Smooth muscle cell (in vitro differentiated cells): Measurements from ENCODE around the gene CUTC. TPM values are rescaled to one million over a fixed set of nuclear protein-coding genes. Genes with fewer than 3 reads are reported as not detected.

Experiments used
- DNase-seq: peaks from one replicate; lab custom pipeline; 2025; ENCODE audit not compliant: unreplicated experiment; lab: John Stamatoyannopoulos, UW
- H2AFZ ChIP-seq: fragments of 200-600 bp; sonication (generic); 2 replicates; pipeline ENCODE4 v1.6.0; 2016; ENCODE audit warnings: antibody characterized with exemption, low read depth, mild to moderate bottlenecking
- H3F3A ChIP-seq: fragments of 200-600 bp; sonication (generic); 2 replicates; pipeline ENCODE4 v1.6.0; 2017; ENCODE audit warnings: antibody characterized with exemption, low read depth
- H3K27ac ChIP-seq: fragments of 200-600 bp; sonication (generic); 2 replicates; pipeline ENCODE4 v1.5.1; 2016; ENCODE audit warnings: low read depth, mild to moderate bottlenecking
- H3K27me3 ChIP-seq: fragments of 200-600 bp; sonication (generic); 2 replicates; pipeline ENCODE4 v1.6.1; 2016; ENCODE audit warnings: low read depth, mild to moderate bottlenecking
- H3K36me3 ChIP-seq: fragments of 200-600 bp; sonication (generic); 2 replicates; pipeline ENCODE4 v1.5.1; 2016; ENCODE audit warnings: low read depth
- H3K4me1 ChIP-seq: fragments of 200-600 bp; sonication (generic); 2 replicates; pipeline ENCODE4 v1.5.1; 2016; ENCODE audit warnings: low read depth
- H3K4me2 ChIP-seq: fragments of 200-600 bp; sonication (generic); 2 replicates; pipeline ENCODE4 v1.6.0; 2016; ENCODE audit warnings: mild to moderate bottlenecking
- H3K4me3 ChIP-seq: fragments of 200-600 bp; sonication (generic); 2 replicates; pipeline ENCODE4 v1.5.1; 2016; ENCODE audit warnings: mild to moderate bottlenecking
- H3K79me2 ChIP-seq: fragments of 200-600 bp; sonication (generic); 2 replicates; pipeline ENCODE4 v1.6.0; 2016; ENCODE audit warnings: low read depth, mild to moderate bottlenecking
- H3K9ac ChIP-seq: fragments of 200-600 bp; sonication (generic); 2 replicates; pipeline ENCODE4 v1.6.0; 2016; ENCODE audit warnings: low read depth
- H3K9me3 ChIP-seq: fragments of 200-600 bp; sonication (generic); replicated peaks from 2 replicates; pipeline ENCODE4 v1.5.1; 2016; ENCODE audit warnings: low read depth
- H4K20me1 ChIP-seq: fragments of 200-600 bp; sonication (generic); 2 replicates; pipeline ENCODE4 v1.6.0; 2016; ENCODE audit warnings: low read depth
- WGBS: methylation state at CpG from one replicate; pipeline ENCODE4 v1.1.7; 2016; ENCODE audit warnings: low lambda C conversion rate; 5-methylcytosine and 5-hydroxymethylcytosine counted together
- polyA plus RNA-seq: library from polyadenylated mRNA; unstranded; fragments of >200 nt; fragmentation: Nextera tagmentation; extraction: Ambion mirVana; gene quantifications from 2 replicates; pipeline ENCODE4 v1.2.1, GENCODE V29; 2016
- total RNA-seq: library from RNA; depleted of rRNA; stranded (reverse); fragments of >200 nt; gene quantifications from 2 replicates; pipeline ENCODE4 v1.2.3, GENCODE V29; 2014
- TF ChIP-seq, protein P1 (sequence below): fragments of 200-600 bp; sonication (generic); IDR thresholded peaks from 2 replicates; pipeline ENCODE4 v1.5.1; 2017; ENCODE audit warnings: borderline replicate concordance, mild to moderate bottlenecking, antibody characterized with exemption; ENCODE audit not compliant: insufficient read depth, poor library complexity, severe bottlenecking

Gene CUTC
- total and polyA plus RNA-seq, 2 experiments from 2014 or later, result 16.0 to 20.1 TPM

GRCh38 chr10:99758211-99758891 is 26.3 kb downstream of the CUTC start:
- no peaks in the 10 kb centered on the region for H3K27me3 ChIP-seq
- no peaks in the 10 kb centered on the region for H3F3A ChIP-seq
- no peak overlapping the region for H3K4me2 ChIP-seq
- no peak overlapping the region for H3K27ac ChIP-seq
- no peak overlapping the region for H3K9ac ChIP-seq
- WGBS, result 91% methylated on average over 2 of the region's 2 CpGs
- H3K79me2 ChIP-seq, result no peaks in the 10 kb centered on the region
- no peak overlapping the region for H3K4me3 ChIP-seq
- no peak for DNase-seq
- H3K9me3 ChIP-seq, result no peaks in the 10 kb centered on the region
- H3K36me3 ChIP-seq, result peaks cover 8% of the 10 kb centered on the region
- H4K20me1 ChIP-seq, result no peaks in the 10 kb centered on the region
- no peaks in the 10 kb centered on the region for H3K4me1 ChIP-seq
- H2AFZ ChIP-seq, result no peak overlapping the region
- TF ChIP-seq, protein P1, sequence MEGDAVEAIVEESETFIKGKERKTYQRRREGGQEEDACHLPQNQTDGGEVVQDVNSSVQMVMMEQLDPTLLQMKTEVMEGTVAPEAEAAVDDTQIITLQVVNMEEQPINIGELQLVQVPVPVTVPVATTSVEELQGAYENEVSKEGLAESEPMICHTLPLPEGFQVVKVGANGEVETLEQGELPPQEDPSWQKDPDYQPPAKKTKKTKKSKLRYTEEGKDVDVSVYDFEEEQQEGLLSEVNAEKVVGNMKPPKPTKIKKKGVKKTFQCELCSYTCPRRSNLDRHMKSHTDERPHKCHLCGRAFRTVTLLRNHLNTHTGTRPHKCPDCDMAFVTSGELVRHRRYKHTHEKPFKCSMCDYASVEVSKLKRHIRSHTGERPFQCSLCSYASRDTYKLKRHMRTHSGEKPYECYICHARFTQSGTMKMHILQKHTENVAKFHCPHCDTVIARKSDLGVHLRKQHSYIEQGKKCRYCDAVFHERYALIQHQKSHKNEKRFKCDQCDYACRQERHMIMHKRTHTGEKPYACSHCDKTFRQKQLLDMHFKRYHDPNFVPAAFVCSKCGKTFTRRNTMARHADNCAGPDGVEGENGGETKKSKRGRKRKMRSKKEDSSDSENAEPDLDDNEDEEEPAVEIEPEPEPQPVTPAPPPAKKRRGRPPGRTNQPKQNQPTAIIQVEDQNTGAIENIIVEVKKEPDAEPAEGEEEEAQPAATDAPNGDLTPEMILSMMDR, result no peak

- Histone ChIP-seq H3K27me3 (no peaks in the 10 kb centered on the region), H3K9me3 (no peaks in the 10 kb centered on the region), H3K4me1 (no peaks in the 10 kb centered on the region), H4K20me1 (no peaks in the 10 kb centered on the region), H3K4me3 (no peak overlapping the region), H3K79me2 (no peaks in the 10 kb centered on the region), H3K4me2 (no peak overlapping the region), H2AFZ (no peak overlapping the region), H3K27ac (no peak overlapping the region), H3K9ac (no peak overlapping the region), H3K36me3 (peaks cover 6% of the 10 kb centered on the region), H3F3A (no peaks in the 10 kb centered on the region)
- 96% methylated on average over 1 of the region's 1 CpG for WGBS
- no peak for DNase-seq
- TF ChIP-seq, protein P1, result no peak
These were observed 28.3 kb downstream of the CUTC start for GRCh38 chr10:99760321-99760720.

- no peak overlapping the region for H3K4me2 ChIP-seq
- H3K36me3 ChIP-seq, result no peaks in the 10 kb centered on the region
- H3K9ac ChIP-seq, result no peak overlapping the region
- no peak overlapping the region for H3K4me3 ChIP-seq
- TF ChIP-seq, protein P1, result no peak
- no peaks in the 10 kb centered on the region for H3K27me3 ChIP-seq
- DNase-seq, result no peak
- H3K27ac ChIP-seq, result no peak overlapping the region
- no peaks in the 10 kb centered on the region for H3K9me3 ChIP-seq
- no peaks in the 10 kb centered on the region for H3K4me1 ChIP-seq
- no peak overlapping the region for H2AFZ ChIP-seq
- no peaks in the 10 kb centered on the region for H3K79me2 ChIP-seq
- H4K20me1 ChIP-seq, result no peaks in the 10 kb centered on the region
- H3F3A ChIP-seq, result no peaks in the 10 kb centered on the region
These were observed 29.3 kb downstream of the CUTC start for GRCh38 chr10:99761365-99761764.

DNA sequence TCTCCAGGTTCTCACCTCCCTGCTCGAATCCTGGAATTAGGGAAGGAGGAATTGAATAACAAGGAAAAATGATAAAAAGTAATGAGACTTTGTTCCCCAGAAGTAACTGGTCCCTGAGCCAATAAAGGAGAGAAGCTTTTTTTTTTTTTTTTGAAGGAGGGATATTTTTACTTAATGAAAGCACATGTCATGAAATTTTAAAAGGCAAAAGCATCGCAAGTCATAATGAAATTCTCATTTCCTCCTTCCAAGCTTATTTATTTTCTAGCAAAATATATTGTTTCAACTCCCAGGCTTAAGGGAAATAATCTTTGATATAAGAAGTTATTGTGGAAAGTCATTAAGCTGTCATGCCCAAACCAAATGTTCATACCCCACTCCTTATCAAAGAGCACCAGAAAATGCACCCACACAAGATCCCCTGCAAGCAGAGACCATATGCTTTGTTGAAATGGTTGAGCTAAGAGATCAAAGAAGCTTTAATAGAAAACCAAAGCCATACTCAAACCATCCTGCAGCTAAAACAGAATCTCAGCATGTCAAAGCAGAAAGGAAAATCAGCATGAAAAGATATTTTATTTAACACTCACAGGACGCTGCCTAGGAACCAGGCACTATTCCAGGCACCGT is 33.8 kb downstream of the CUTC start:
- Histone ChIP-seq H3K36me3 (no peaks in the 10 kb centered on the region), H3K9ac (no peak overlapping the region), H3K79me2 (no peaks in the 10 kb centered on the region), H3F3A (no peaks in the 10 kb centered on the region), H3K27ac (no peak overlapping the region), H2AFZ (no peak overlapping the region), H4K20me1 (no peaks in the 10 kb centered on the region), H3K4me3 (no peak overlapping the region), H3K9me3 (no peaks in the 10 kb centered on the region), H3K4me1 (no peaks in the 10 kb centered on the region), H3K4me2 (no peak overlapping the region), H3K27me3 (no peaks in the 10 kb centered on the region)
- TF ChIP-seq, protein P1, result no peak
- WGBS, result 90% methylated on average over 4 of the region's 4 CpGs
- DNase-seq, result no peak
